Endodermal cell (in vitro differentiated cells): ENCODE data around the gene AADAT. TPM values are rescaled to one million over a fixed set of nuclear protein-coding genes. Genes with fewer than 3 reads are reported as not detected.

ENCODE experiments used
- DNase-seq: peaks from one replicate; pipeline ENCODE4 v3.0.0-alpha.2; 2017
- H3K27ac ChIP-seq: 2 replicates; pipeline ENCODE4 v1.5.1; 2013; ENCODE audit warnings: mild to moderate bottlenecking, low read depth, low read length, moderate library complexity
- H3K27me3 ChIP-seq: 2 replicates; pipeline ENCODE4 v1.6.1; 2013; ENCODE audit warnings: mild to moderate bottlenecking, low read length, moderate library complexity; ENCODE audit not compliant: insufficient read depth, control insufficient read depth, poor library complexity, severe bottlenecking
- H3K36me3 ChIP-seq: 2 replicates; pipeline ENCODE4 v1.7.0; 2013; ENCODE audit warnings: mild to moderate bottlenecking, low read length, moderate library complexity; ENCODE audit not compliant: control insufficient read depth, insufficient read depth
- H3K4me1 ChIP-seq: one replicate; pipeline ENCODE4 v1.7.0; 2013; ENCODE audit warnings: low read length; ENCODE audit not compliant: control insufficient read depth, insufficient read depth
- H3K4me3 ChIP-seq: 2 replicates; pipeline ENCODE4 v1.5.1; 2013; ENCODE audit warnings: mild to moderate bottlenecking, low read length, moderate library complexity
- H3K9ac ChIP-seq: 2 replicates; pipeline ENCODE4 v1.6.1; 2013; ENCODE audit warnings: mild to moderate bottlenecking, low read length, moderate library complexity; ENCODE audit not compliant: poor library complexity, severe bottlenecking; ENCODE audit errors: extremely low read depth
- H3K9me3 ChIP-seq: 2 replicates; pipeline ENCODE4 v1.6.1; 2013; ENCODE audit warnings: mild to moderate bottlenecking, low read length, moderate library complexity; ENCODE audit not compliant: control insufficient read depth
- H3K27ac Mint-ChIP-seq: 2 replicates; pipeline ENCODE4 v1.8.0; 2020; ENCODE audit warnings: mixed read lengths
- H3K27me3 Mint-ChIP-seq: 2 replicates; pipeline ENCODE4 v1.8.0; 2021; ENCODE audit warnings: mild to moderate bottlenecking, mixed read lengths; ENCODE audit not compliant: insufficient read depth
- H3K36me3 Mint-ChIP-seq: 2 replicates; pipeline ENCODE4 v1.8.0; 2020; ENCODE audit warnings: low read depth, mixed read lengths
- H3K4me1 Mint-ChIP-seq: 2 replicates; pipeline ENCODE4 v1.8.0; 2020; ENCODE audit warnings: mixed read lengths
- H3K4me3 Mint-ChIP-seq: 2 replicates; pipeline ENCODE4 v1.8.0; 2020; ENCODE audit warnings: mild to moderate bottlenecking, moderate library complexity, mixed read lengths
- H3K9me3 Mint-ChIP-seq: 2 replicates; pipeline ENCODE4 v1.8.0; 2020; ENCODE audit warnings: mild to moderate bottlenecking, mixed read lengths
- WGBS, 2 experiments: methylation state at CpG; one replicate each; pipeline versions ENCODE4 v1.1.5 to v1.1.7; 2013; ENCODE audit warnings: missing lambda C conversion rate in 2 of 2, mixed read lengths in 1 of 2; ENCODE audit not compliant: insufficient coverage in 1 of 2, insufficient read length in 1 of 2; 5-methylcytosine and 5-hydroxymethylcytosine counted together
- total RNA-seq, 2 donors: library from RNA; stranded (reverse); fragmentation: NEBNext Ultra II Directional in 1 of 2; extraction: Animal tissue kit (Norgen Biotek cat#: 25700) in 1 of 2; gene quantifications; 2 replicates in 1 of 2; 3 replicates in 1 of 2; pipeline ENCODE4 v1.2.1, GENCODE V29; 2021
- TF ChIP-seq, protein P1 (sequence below): fragments of 200-600 bp; sonication (generic); conservative IDR thresholded peaks from 2 replicates; pipeline ENCODE4 v1.5.0; 2021; ENCODE audit warnings: antibody characterized with exemption, mild to moderate bottlenecking

AADAT gene
- total RNA-seq, 2 donors from 2014 or later, result 34.4 to 42.3 TPM

DNA sequence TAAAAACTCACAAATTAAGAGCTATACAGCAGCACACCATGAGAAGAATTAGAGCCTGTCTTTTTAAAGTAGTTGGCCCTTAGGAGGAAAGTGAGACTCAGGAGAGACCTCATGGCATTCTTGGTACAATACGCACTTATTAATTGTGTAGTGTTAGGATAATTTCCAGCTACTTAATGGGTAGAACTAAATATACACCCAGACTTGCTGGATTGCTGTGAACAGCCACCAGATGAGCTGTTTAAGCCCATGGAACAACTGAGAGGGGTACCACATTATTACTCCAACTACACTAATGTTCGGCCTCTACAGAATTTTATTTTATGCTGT is 77.2 kb downstream of the AADAT start:
- H3K36me3 ChIP-seq, result no peaks in the 10 kb centered on the region
- TF ChIP-seq, protein P1, sequence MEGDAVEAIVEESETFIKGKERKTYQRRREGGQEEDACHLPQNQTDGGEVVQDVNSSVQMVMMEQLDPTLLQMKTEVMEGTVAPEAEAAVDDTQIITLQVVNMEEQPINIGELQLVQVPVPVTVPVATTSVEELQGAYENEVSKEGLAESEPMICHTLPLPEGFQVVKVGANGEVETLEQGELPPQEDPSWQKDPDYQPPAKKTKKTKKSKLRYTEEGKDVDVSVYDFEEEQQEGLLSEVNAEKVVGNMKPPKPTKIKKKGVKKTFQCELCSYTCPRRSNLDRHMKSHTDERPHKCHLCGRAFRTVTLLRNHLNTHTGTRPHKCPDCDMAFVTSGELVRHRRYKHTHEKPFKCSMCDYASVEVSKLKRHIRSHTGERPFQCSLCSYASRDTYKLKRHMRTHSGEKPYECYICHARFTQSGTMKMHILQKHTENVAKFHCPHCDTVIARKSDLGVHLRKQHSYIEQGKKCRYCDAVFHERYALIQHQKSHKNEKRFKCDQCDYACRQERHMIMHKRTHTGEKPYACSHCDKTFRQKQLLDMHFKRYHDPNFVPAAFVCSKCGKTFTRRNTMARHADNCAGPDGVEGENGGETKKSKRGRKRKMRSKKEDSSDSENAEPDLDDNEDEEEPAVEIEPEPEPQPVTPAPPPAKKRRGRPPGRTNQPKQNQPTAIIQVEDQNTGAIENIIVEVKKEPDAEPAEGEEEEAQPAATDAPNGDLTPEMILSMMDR, result no peak
- no peak overlapping the region for H3K27ac ChIP-seq
- peaks cover 9% of the 10 kb centered on the region for H3K9me3 Mint-ChIP-seq
- no peaks in the 10 kb centered on the region for H3K27me3 ChIP-seq
- H3K4me1 ChIP-seq, result peaks cover 6% of the 10 kb centered on the region
- H3K9ac ChIP-seq, result no peak overlapping the region
- no peak overlapping the region for H3K4me3 Mint-ChIP-seq
- peaks cover 14% of the 10 kb centered on the region for H3K9me3 ChIP-seq
- peaks cover 49% of the 10 kb centered on the region for H3K4me1 Mint-ChIP-seq
- H3K27me3 Mint-ChIP-seq, result no peaks in the 10 kb centered on the region
- H3K36me3 Mint-ChIP-seq, result peaks cover 14% of the 10 kb centered on the region
- no peak overlapping the region for H3K27ac Mint-ChIP-seq
- no peak for DNase-seq
- H3K4me3 ChIP-seq, result no peak overlapping the region
- 95% methylated on average over 2 of the region's 2 CpGs; no CpG with 5 or more reads in 1 of the 2 experiments for WGBS, 2 experiments

DNA sequence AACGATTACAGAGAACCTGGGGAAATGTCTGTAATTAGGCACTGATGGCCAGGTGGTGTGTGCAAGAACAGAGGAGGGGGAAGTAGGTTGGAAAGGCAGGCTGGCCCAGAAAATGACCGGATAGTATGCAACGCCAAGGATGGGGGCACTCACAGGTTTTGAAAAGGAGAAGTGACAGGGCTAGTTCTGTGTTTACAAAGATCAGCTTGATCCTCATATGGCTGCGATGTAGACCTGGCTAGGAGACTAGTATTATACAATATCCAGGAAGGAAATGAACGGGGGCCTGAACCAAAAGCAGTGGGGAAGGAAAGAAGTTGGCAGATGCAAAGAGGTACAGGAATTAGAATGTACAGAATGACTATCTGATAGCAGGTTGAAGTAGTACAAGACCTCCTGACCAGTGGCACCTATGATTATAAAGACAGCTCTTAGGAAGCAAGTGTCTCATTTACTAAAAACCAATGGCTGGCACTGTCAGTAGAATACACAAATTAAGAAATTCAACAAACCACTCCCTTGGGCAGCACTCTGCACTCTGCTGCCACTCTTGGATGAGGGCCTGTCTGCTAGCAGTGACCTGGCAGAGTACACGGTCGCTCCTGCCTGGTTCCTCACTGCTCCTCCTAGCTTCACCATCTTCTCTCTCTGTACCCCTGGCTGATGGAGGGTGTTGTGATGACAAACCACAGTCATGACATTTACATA is 77.7 kb downstream of the AADAT start:
- H3K27me3 ChIP-seq, result no peaks in the 10 kb centered on the region
- Mint-ChIP-seq H3K27me3 (no peaks in the 10 kb centered on the region), H3K4me1 (peaks cover 44% of the 10 kb centered on the region), H3K9me3 (peaks cover 9% of the 10 kb centered on the region), H3K27ac (no peak overlapping the region), H3K4me3 (no peak overlapping the region), H3K36me3 (peaks cover 14% of the 10 kb centered on the region)
- H3K36me3 ChIP-seq, result no peaks in the 10 kb centered on the region
- no peak for DNase-seq
- TF ChIP-seq, protein P1, result no peak
- H3K4me3 ChIP-seq, result no peak overlapping the region
- no peak overlapping the region for H3K9ac ChIP-seq
- peaks cover 14% of the 10 kb centered on the region for H3K9me3 ChIP-seq
- peaks cover 2% of the 10 kb centered on the region for H3K4me1 ChIP-seq
- WGBS, 2 experiments, result 88 to 89% methylated on average over 5 to 7 of the region's 7 CpGs
- no peak overlapping the region for H3K27ac ChIP-seq

Other genes with a start within 250 kb of the AADAT start
- 10 to 100 TPM; 19.6 to 25.3 TPM for gene MFAP3L, start 63.6 kb downstream of the AADAT start, total RNA-seq